NCI-H460 (cell line): ENCODE results near the gene FAM200B. TPM values are rescaled to one million over a fixed set of nuclear protein-coding genes. Genes with fewer than 3 reads are reported as not detected.
"Not testable (repeated sequence)": the region's sequence is repeated elsewhere in the genome, so short reads cannot be mapped to it uniquely, and the experiment has no call there.

Experiments
- DNase-seq: peaks from one replicate; pipeline ENCODE4 v3.0.0-alpha.2; 2016; ENCODE audit warnings: low read depth; ENCODE audit errors: extremely low read depth
- total RNA-seq: library from RNA; depleted of rRNA; stranded (reverse); fragments of >200 nt; shearing (Covaris generic); gene quantifications from 2 replicates; pipeline ENCODE4 v1.2.3, GENCODE V29; 2014; rRNA removed

The FAM200B gene
- total RNA-seq, 1 experiment from 2014 or later = 57.2 TPM

DNA sequence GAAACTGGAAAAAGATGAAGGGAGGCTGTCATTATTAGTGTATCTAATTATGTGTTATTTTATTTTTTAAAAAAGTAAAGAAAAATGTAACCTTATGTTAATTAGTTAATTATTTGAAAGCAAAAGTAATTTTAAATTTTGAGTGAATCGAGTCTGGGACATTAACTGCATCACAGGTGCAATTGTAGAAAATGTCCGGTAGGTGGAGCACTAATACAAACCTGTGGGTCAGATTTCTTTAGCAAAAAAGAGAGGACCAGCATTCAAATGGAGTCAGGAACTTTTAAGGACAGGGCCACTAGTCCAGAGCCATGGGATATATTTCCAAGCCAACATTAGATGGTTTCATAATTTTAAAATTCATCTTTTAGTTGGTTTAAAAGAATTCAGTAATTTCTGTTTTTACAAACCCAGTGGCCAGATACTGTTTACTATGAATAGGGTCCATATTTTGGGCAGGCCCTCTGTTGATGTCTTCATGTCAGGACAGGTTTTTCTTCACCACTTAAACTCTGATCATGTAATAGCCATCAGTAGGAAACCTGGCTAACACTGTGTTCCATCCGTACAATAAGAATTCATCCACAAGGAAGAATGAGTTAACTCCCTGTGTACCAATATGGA lies 48.4 kb downstream of the FAM200B start:
- peak; percentile 46 for DNase-seq

GRCh38 chr4:15733061-15733460 lies 51.4 kb downstream of the FAM200B start:
- DNase-seq = not testable (repeated sequence)

GRCh38 chr4:15735536-15735935 lies 53.9 kb downstream of the FAM200B start:
- DNase-seq = no peak

GRCh38 chr4:15736514-15737050 lies 55.0 kb downstream of the FAM200B start:
- DNase-seq = no peak

GRCh38 chr4:15737255-15737654 lies 55.6 kb downstream of the FAM200B start:
- no peak for DNase-seq

DNA sequence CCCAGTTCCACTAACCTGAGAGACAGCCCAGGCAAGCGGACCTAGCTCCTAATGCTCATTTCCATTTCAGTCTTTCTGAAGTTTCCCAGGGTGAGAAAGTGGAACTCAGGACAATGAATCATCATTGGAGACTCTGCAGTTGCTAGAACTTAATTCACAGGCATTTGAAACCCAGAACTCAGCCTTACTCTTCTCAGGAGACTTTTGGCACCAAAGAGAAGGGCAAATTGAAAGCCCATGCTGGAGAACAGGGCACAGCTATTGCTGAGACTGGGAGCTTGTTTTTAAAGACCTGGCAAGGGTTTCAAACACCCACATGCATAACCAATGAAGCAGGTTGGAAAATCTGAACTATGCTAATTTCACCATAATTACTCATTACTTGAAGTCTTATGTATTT lies 57.2 kb downstream of the FAM200B start:
- DNase-seq = no peak

Other genes starting within 250 kb of the FAM200B start
- gene CC2D2A, start 211.9 kb upstream of the FAM200B start, total RNA-seq = 12.2 and 14.2 TPM in 2 replicates
- 40.7 and 41.6 TPM in 2 replicates for gene FBXL5, start 26.5 kb upstream of the FAM200B start, total RNA-seq
- gene BST1, start 21.2 kb downstream of the FAM200B start, total RNA-seq = 10.2 and 11.1 TPM in 2 replicates
- 0.02 TPM in 1 of 2 replicates, not detected in the other for gene CD38, start 96.5 kb downstream of the FAM200B start, total RNA-seq